OCI-M2 (cell line): ENCODE results near the gene HPSE2.
A peak's percentile ranks its signal among the peaks of the same experiment; 100 is the strongest.
"Not testable (repeated sequence)": the region's sequence is repeated elsewhere in the genome, so short reads cannot be mapped to it uniquely, and the experiment has no call there.

Source experiments
- DNase-seq: peaks from one replicate; lab custom pipeline; 2025; ENCODE audit not compliant: unreplicated experiment; lab: John Stamatoyannopoulos, UW

The HPSE2 gene

GRCh38 chr10:99235658-99236626 lies at the start of gene HPSE2:
HPSE2 (minus strand) TSS chr10:99235852.
- DNase-seq = no peak

DNA sequence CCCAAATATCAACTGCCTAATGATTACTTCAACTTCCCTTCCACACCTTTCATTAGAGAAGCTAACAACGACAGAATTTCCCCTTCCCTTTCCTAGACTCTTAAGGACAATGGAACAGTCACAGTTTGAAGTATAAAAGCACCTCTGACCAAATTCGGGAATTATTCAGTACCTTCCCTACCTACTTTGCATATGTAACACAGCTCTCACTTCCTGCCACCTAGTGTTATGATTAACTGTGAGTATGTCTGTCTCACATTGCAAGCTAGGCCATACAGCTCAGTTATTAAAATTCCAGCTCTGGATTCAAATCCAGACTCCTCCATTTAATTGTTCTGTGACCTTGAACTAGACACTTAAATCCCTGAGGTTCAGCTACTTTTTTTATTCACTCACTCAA lies 44.8 kb upstream of the HPSE2 start:
- no peak for DNase-seq

DNA sequence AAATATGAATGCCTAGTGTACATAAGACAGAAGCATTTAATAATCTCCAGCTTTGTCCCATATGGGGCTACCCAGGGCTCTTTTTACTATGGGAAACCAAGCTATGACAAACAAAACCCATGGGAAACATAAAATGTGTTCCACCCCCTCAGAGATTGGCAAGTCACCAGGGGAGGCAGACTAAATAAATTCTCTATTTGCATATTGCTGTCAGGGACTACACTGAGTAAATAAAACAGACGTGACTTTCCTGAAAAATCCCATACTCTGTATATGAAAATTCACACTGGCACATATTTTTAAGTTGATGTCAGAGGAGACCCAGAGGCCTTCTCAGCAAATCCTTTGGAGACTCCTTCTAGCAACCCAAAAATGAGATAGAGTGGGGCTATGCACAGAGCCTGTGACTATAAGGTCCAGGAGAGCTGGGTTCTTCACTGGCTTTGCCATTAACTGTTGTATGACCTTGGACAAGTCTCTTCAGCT lies 44.0 kb upstream of the HPSE2 start:
- no peak for DNase-seq

- peak; percentile 21 for DNase-seq
Measured at GRCh38 chr10:99276848-99277486, 41.3 kb upstream of the HPSE2 start.

DNA sequence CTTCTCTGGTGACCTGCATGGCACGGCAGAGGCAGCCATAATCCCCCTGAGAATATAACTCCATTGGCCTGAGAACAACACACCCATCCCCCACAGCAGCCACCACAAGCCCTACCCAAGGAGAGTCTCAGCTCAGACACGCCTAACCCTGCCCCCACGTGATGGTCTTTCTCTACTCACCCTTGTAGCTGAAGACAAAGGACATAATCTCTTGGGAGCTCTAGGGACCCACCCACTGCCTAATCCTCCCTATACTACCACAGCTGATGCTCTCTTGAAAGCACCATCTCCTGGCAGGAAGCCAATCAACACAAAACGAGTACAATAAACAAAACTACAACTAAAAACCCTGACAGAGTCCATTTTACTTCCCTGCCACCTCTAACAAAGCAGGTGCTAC lies 30.7 kb upstream of the HPSE2 start:
- DNase-seq = no peak

DNA sequence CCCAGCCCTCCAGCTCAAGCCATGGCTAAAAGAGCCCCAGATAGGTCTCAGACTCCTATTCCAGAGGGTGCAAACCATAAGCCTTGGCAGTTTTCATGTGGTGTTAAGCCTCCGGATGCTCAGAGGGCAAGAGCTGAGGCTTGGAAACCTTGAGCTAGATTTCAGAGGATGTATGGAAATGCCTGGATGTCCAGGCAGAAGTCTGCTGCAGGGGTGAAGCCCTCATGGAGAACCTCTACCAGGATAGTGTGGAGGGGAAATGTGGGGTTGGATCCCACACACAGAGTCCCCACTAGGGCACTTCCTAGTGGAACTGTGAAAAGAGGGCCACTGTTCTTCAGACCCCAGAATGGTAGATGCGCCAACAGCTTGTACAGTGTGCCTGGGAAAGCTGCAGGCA lies 13.2 kb upstream of the HPSE2 start:
- DNase-seq = no peak

DNA sequence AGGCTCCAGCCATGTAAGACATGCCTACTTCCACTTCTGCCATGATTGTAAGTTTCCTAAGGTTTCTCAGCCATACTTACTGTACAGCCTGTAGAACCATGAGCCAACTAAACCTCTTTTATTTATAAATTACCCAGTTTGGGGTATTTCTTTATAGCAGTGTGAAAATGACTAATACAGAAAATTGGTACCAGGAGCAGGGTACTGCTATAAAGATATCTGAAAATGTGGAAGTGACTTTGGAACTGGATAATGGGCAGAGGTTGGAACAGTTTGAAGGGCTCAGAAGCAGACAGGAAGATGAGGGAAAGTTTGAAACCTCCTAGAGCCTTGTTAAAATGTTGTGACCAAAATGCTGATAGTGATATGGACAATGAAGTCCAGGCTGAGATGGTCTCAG lies 12.2 kb upstream of the HPSE2 start:
- not testable (repeated sequence) for DNase-seq

- DNase-seq = no peak
Measured at GRCh38 chr10:99236627-99237309, 1.1 kb upstream of the HPSE2 start.

DNA sequence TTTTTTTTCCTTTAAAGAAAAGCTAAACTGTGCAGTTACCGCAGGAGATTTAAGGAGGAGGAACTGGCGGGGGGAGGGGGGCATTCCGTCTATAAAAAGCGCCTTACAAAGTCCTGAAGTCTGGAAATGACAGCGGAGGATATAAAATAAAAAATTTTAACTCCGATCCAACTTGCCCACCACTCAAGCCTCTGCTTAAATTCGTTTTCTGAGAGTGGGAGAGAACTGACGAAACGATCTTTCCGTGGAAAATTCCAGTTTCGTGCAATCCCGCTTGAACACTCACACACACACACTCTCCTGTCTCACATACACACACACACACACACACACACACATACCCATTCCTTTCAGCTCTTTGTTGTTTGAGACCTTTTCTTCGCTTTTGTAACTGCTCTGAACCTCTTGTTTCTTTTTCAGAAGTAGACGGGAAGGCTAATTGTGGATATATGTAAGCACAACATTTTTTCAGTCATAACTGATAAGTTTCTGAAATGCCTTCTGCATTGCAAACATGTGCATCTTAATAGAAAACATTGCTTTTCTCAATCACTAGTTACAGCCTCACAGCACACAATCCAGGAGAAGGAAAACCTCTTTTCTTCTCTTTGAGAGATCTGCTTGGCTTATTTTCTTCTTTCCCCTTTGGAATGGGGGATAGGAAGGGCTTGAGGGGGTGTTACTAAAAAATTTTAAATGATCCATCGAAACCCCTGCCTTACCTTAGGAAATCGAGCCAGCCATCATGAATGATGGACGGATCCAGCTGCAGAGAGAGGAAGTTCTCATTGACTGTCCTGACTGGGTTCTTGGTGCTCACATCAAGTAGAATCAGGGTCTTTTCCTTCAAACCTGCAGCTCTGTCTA lies 628 bp downstream of the HPSE2 start:
- DNase-seq = no peak

- DNase-seq = no peak
Measured at GRCh38 chr10:99234041-99234790, 1.4 kb downstream of the HPSE2 start.

- DNase-seq = no peak
Measured at GRCh38 chr10:99233689-99234037, 2.0 kb downstream of the HPSE2 start.

DNA sequence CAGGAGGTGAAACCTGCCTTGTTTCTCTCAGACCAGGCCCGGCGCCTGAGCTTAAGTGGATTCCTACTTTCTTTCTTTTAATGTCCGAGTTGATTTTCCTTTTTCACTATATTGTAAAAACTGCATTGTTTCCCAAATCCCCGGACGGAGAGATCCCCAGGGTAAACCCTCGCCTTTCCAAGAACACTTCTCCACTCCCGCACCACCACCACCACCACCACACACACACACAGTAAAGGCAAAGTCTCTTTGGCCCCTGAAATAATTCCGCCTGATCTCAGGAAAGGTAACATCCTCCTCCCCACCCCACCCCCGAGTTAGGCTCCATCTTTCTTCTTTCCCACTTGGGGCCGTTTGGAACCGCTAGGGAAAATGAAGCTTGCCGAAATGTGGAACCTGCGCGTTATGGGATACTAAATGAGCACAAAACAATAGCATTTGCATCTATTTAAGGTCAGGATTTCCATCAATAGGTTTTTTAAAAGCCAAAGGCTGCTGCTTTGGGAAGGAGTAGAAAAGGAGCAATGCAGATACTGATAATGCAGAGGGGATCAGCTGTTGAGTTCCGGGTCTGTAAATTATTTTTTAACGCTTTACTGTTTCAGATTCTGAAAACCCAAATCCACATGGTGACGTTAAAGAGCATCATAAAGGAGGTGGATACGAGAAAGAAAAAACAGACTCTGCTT lies 2.5 kb downstream of the HPSE2 start:
- DNase-seq = no peak

- no peak for DNase-seq
Measured at GRCh38 chr10:99232360-99232999, 3.2 kb downstream of the HPSE2 start.

DNA sequence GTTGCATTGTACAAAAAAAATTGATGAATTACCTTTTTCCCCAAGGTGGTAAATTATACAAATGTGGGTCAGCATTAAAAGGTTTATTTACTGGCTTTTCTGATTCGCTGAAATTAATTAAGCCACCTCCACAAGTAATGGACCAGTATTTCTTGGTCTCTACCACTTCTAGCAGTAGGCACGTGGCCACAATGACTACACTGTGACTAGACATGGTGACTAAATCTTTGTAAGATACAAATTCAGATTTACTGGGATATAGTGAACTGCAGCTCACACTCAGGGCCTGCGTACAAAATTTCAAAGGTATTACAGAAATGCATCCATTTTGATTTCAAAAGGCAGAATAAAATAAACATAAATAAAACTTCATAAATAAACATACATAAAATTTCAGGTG lies 10.9 kb downstream of the HPSE2 start:
- no peak for DNase-seq

DNA sequence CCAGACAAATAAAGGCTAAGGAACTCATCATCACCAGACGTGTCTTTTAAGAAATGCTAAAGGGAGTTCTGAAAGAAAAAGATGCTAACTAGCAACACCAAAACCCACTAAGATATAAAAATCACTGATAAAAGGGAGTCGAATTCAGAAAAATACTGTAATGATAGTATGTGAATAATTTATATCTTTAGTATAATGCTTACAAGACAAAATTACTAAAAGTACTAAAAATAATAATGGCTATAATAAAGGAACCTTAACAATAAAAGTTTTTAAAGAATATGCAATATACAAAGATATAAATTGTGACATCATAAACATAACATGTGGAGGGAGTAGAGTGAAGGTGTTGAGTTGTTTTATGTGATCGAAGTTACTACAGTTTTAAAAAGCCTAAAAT lies 28.3 kb downstream of the HPSE2 start:
- no peak for DNase-seq

GRCh38 chr10:99203310-99203709 lies 32.3 kb downstream of the HPSE2 start:
- DNase-seq = no peak

GRCh38 chr10:99172950-99173349 lies 62.7 kb downstream of the HPSE2 start:
- DNase-seq = no peak

GRCh38 chr10:99172128-99172738 lies 63.4 kb downstream of the HPSE2 start:
- no peak for DNase-seq
